GM21529 (cell line): Measurements from ENCODE around the gene FCGBP.
"Not testable (repeated sequence)": the region's sequence is repeated elsewhere in the genome, so short reads cannot be mapped to it uniquely, and the experiment has no call there.

Experiments
- ATAC-seq: cut with Tn5 transposase; IDR thresholded peaks from one replicate; pipeline ENCODE4 v1.9.1; 2021; ENCODE audit not compliant: unreplicated experiment

FCGBP gene

GRCh38 chr19:39934584-39935363, at the start of gene FCGBP:
TSS of gene FCGBP (minus strand) at chr19:39934634.
- no peak for ATAC-seq

GRCh38 chr19:39983695-39984300, 49.4 kb upstream of the FCGBP start:
- no peak for ATAC-seq

DNA sequence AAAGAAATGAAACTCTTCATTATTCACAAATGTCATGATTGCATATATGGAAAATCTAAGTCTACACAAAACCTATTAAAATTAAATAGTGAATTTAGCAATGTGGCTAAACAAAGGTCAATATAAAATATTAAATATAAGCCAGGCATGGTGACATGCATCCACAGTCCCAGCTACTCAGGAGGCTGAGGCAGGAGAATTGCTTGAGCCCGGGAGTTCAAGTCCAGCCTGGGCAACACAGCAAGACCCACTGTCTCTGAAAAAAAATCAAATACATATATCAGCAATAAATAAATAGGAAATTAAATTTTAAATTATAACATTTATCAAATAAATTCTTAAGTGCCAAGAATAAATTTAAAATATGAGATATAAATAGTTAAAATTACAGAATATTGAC, 48.4 kb upstream of the FCGBP start:
- no peak for ATAC-seq

DNA sequence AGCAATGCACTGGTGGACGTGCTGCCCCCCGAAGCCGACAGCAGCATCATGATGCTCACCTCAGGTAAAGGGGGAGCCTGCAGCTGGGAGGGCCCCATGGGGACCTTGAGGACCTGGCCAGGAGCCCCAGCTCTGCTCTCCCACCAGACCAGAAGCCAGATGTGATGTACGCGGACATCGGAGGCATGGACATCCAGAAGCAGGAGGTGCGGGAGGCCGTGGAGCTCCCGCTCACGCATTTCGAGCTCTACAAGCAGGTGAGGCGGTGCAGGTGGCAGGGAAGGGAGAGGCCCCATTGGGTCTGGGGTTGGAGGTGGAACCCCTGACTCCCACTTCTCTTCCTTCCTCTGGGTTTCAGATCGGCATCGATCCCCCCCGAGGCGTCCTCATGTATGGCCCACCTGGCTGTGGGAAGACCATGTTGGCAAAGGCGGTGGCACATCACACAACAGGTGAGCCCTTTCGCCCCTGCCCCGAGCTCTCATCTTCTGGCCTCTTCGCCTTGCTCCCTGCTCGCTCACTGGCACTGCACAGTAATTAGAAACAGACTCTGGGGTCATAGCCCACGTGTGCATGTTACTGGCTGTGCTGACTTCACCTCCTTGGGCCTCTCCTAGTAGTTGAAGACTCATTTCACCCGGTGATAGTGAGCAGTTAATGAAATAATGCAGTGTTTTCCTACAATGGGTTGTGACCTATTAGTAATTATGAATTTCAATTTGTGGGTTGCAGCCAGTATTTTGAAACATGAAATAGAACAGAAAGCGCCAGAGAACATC, 40.1 kb upstream of the FCGBP start:
- no peak for ATAC-seq

GRCh38 chr19:39971380-39972035, 37.1 kb upstream of the FCGBP start:
- no peak for ATAC-seq

DNA sequence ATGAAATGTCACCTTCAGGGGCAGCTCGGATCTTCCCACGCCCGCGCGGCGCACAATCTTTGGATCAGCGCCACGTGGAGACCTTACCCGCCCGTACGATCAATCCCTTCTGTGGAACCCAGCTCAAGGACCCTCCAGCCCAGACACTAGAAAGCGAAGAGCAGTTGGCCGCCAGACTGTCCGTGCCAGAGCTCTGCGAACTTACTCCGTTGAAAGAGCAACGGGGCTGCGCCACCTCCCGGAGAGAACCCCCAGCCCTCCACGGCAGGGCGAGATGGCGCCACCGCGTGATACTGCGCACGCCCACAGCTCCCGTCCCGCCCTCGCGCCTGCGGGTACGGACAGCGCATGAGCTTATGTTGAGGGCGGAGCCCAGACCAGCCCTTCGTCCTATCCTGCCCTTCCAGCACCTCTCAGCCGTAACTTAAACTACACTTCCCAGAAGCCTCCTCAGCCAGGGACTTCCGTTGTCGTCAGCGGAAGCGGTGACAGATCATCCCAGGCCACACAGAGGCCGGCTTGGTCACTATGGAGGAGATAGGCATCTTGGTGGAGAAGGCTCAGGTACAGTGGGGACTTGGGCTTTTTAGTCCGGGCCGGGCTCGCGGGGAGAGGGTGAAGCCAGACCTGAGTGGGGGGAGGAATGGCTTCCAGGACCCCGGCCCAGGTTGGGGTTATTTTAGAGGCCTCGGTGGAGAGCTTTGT, 36.4 kb upstream of the FCGBP start, which contains the start of gene PSMC4:
PSMC4 (plus strand) TSS at position 491 of the 705 bp plus-strand sequence; CDS start at position 529, 38 bp downstream.
- ATAC-seq = peak; percentile 93

- peak; percentile 27 for ATAC-seq
Observed at GRCh38 chr19:39970425-39970674, 35.9 kb upstream of the FCGBP start.

- no peak for ATAC-seq
Observed at GRCh38 chr19:39969681-39970424, 35.4 kb upstream of the FCGBP start.

DNA sequence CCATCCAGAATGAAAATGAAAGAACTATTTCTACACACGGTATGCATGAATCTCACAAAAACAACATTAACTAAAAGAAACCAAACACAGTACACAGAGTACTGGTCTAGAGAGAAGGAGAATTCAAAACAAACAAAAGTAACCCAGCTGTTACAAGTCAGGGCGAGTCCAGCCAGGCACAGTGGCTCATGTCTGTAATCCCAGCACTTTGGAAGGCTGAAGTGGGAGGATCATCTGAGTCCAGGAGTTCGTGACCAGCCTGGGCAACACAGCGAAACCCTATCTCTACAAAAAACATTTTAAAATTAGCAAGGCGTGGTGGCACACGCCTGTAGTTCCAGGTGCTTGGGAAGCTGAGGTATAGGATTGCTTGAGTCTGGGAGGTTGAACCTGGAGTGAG, 34.8 kb upstream of the FCGBP start:
- ATAC-seq = no peak

- ATAC-seq = no peak
Observed at GRCh38 chr19:39968789-39969188, 34.4 kb upstream of the FCGBP start.

DNA sequence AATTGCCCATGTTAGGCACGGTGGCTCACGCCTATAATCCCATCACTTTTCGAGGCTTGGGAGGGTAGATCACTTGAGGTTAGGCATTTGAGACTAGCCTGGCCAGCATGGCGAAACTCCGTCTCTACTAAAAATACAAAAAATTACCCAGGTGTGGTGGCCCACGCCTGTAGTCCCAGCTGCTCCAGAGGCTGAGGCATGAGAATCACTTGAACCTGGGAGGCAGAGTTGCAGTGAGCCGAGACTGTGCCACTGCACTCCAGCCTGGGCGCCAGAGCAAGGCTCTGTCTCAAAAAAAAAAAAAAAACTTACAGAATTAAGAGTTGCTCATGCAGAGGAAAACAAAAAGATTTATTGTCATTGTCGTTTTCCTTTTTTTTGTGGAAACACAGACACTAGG, 33.1 kb upstream of the FCGBP start:
- no peak for ATAC-seq

- no peak for ATAC-seq
Observed at GRCh38 chr19:39966617-39967016, 32.2 kb upstream of the FCGBP start.

- ATAC-seq = no peak
Observed at GRCh38 chr19:39963898-39964297, 29.5 kb upstream of the FCGBP start.

- ATAC-seq = not testable (repeated sequence)
Observed at GRCh38 chr19:39959407-39959806, 25.0 kb upstream of the FCGBP start.

DNA sequence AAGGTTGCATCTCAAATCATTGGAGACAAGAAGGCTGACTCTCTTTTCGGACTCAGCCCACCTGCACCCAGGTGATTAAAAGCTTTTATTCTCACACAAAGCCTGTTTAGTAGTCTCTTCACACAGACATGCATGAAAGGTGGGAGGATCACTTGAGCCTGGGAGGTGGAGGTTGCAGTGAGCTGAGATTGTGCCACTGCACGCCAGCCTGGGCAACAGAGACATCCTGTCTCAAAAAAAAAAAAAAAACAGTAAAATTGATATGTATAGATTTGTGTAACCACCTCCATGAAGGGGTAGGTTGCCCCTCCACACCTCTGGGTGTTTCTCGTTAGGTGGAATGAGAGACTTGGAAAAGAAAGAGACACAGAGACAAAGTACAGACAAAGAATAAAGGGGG, 24.5 kb upstream of the FCGBP start:
- ATAC-seq = not testable (repeated sequence)

- not testable (repeated sequence) for ATAC-seq
Observed at GRCh38 chr19:39957886-39958285, 23.5 kb upstream of the FCGBP start.

DNA sequence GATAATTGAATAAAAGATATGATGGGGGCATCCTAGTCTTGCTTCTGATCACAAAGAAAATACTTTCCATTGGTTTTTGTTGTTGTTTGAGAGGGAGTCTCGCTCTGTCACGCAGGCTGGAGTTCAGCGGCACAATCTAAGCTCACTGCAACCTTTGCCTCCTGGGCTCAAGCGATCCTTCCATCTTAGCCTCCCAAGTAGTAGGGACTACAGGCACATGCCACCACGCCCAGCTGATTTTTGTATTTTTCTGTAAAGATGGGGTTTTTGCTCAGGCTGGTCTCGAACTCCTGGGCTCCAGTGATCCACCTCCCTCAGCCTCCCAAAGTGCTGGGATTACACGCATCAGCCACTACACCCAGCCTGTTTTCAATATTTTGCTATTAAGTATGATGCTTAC, 19.5 kb upstream of the FCGBP start:
- ATAC-seq = no peak

- no peak for ATAC-seq
Observed at GRCh38 chr19:39951686-39952085, 17.3 kb upstream of the FCGBP start.

GRCh38 chr19:39951065-39951650, 16.7 kb upstream of the FCGBP start:
- no peak for ATAC-seq
